Right lobe of liver (tissue), 6 donors: ENCODE measurements around the gene PLAA. TPM values are rescaled to one million over a fixed set of nuclear protein-coding genes. Genes with fewer than 3 reads are reported as not detected.

Experiments used
- ATAC-seq, 4 donors: fragments of 200-7000 bp; cut with Tn5 transposase; one replicate each; pipeline ENCODE4 v1.9.1; 2020; ENCODE audit warnings: mild to moderate bottlenecking in 4 of 4, moderate library complexity in 4 of 4
- DNase-seq, 3 donors: peaks; one replicate each; pipeline ENCODE4 v3.0.0-alpha.2; 2020
- H3K27ac ChIP-seq, 3 donors: fragments of 200-600 bp; one replicate each; pipeline ENCODE4 v1.8.0; 2022
- H3K27me3 ChIP-seq, 2 donors: fragments of 200-600 bp; one replicate each; pipeline ENCODE4 v1.8.0; 2022
- H3K36me3 ChIP-seq, 4 donors: fragments of 200-600 bp; sonication (generic) in 1 of 4; one replicate each; pipeline versions ENCODE4 v1.5.1 to v1.8.0; 2017 to 2022; ENCODE audit warnings: control low read depth in 1 of 4
- H3K4me1 ChIP-seq, 4 donors: fragments of 200-600 bp; sonication (generic) in 1 of 4; one replicate each; pipeline versions ENCODE4 v1.5.1 to v1.8.0; 2017 to 2022; ENCODE audit warnings: control low read depth in 1 of 4
- H3K4me3 ChIP-seq, 3 donors: fragments of 200-600 bp; one replicate each; pipeline ENCODE4 v1.8.0; 2022
- H3K9me3 ChIP-seq, 4 donors: fragments of 200-600 bp; sonication (generic) in 1 of 4; one replicate each; pipeline versions ENCODE4 v1.5.1 to v1.8.0; 2017 to 2022; ENCODE audit warnings: control low read depth in 1 of 4
- POLR2A ChIP-seq: fragments of 450-650 bp; IDR thresholded peaks from one replicate; pipeline ENCODE4 v1.6.1; 2017; ENCODE audit warnings: antibody characterized with exemption, mild to moderate bottlenecking
- WGBS: methylation state at CpG from one replicate; pipeline ENCODE4 v1.1.6; 2018; ENCODE audit warnings: low coverage, low lambda C conversion rate; ENCODE audit not compliant: insufficient coverage; ENCODE audit errors: missing lambda C conversion rate; 5-methylcytosine and 5-hydroxymethylcytosine counted together
- intact Hi-C, 2 donors: fragments of 100-400 bp; cut with DNase I; formaldehyde crosslinking; loops; one replicate each; pipeline versions ENCODE4 v1.11.2 to v1.14.1; 2022
- small RNA-seq, 2 experiments: library from RNA; depleted of rRNA; stranded (forward); fragments of <200 nt; gene quantifications; one replicate each; pipeline ENCODE3, GENCODE V24; 2016
- total RNA-seq, 6 experiments: library from RNA; depleted of rRNA in 2 of 6; stranded (reverse); fragments of >200 nt in 2 of 6; fragmentation: NEBNext Ultra II Directional in 3 of 6; extraction: Animal tissue kit (Norgen Biotek cat#: 25700) in 3 of 6; gene quantifications; one replicate each; pipeline versions ENCODE4 v1.1.0 to v1.2.4, GENCODE V29; 2016 to 2023
- TF ChIP-seq, protein P1 (sequence below), 4 donors: fragments of 200-600 bp in 3 of 4; fragments of 450-650 bp in 1 of 4; IDR thresholded peaks; one replicate each; pipeline versions ENCODE4 v1.5.1 to v1.8.0; 2016 to 2022; ENCODE audit warnings: antibody characterized with exemption in 4 of 4, mild to moderate bottlenecking in 2 of 4
- donor health status: DM: no; HTN: yes; CAD: no.
- donor health status: DM: no; HTN: no; CAD: no.
- donor health status: DM: no; HTN: no; CAD: no.
- donor health status: DM: no; HTN: yes; CAD: no.
- donor health status: DM: no; HTN: yes; CAD: no.

Gene PLAA
- total RNA-seq, 6 experiments from 2014 or later = 10.7 to 26.1 (median 16.8) TPM

DNA sequence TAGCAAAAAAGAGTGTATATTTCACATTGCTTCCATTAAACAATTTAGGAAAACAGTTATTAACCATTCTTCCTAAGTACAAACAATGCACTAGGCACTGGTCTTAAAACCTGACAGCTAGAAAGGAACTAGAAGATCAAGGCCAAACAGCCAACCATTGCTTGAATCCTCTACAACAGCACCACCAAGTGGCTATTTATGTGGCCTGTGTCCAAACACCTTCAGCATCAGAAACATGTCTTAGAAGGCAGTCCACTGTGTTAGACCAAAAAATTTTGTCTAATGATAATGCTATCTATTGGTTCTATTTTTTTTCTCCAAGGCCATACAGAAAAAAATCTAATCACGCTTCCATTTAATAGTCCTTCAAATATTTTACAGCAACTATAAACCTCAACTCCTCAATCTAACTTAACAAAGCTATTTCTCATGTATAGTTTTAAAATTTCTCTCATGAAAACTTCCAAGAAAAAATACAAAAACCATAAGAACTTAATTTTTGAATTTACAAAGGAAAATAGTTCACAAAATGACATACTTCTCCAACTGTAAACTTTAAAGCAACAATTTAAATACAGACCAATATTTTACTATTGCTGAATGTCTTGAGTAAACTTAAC, 90.5 kb downstream of the PLAA start:
- intact Hi-C loops = no loop called here
- Histone ChIP-seq H3K27me3 (no peaks in the 10 kb centered on the region), H3K36me3 (peaks cover 0 to 10% (median 2%) of the 10 kb centered on the region in 4 donors), H3K27ac (no peak overlapping the region), H3K4me1 (no peaks in the 10 kb centered on the region), H3K4me3 (no peak overlapping the region), H3K9me3 (no peaks in the 10 kb centered on the region)
- TF ChIP-seq, protein P1, sequence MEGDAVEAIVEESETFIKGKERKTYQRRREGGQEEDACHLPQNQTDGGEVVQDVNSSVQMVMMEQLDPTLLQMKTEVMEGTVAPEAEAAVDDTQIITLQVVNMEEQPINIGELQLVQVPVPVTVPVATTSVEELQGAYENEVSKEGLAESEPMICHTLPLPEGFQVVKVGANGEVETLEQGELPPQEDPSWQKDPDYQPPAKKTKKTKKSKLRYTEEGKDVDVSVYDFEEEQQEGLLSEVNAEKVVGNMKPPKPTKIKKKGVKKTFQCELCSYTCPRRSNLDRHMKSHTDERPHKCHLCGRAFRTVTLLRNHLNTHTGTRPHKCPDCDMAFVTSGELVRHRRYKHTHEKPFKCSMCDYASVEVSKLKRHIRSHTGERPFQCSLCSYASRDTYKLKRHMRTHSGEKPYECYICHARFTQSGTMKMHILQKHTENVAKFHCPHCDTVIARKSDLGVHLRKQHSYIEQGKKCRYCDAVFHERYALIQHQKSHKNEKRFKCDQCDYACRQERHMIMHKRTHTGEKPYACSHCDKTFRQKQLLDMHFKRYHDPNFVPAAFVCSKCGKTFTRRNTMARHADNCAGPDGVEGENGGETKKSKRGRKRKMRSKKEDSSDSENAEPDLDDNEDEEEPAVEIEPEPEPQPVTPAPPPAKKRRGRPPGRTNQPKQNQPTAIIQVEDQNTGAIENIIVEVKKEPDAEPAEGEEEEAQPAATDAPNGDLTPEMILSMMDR (IDR thresholded peaks at IDR 0.05) = peak; percentile 38 to 61 (median 52)
- no peak for TF ChIP-seq POLR2A
- ATAC-seq = peak; percentile 57 to 73 (median 68)
- no peak for DNase-seq
- 100% methylated on average over 1 of the region's 1 CpG for WGBS

Small RNAs within 50 kb of the gene (small RNA-seq; reads per million reads assigned to genes)
- gene RN7SL100P = 0 reads per million in 2 experiments

Other genes with a start within 250 kb of the PLAA start
- 10 to 100 TPM in 5 of 6 experiments, 1 to 10 TPM in 1; 9.3 to 22.8 (median 13.4) TPM for gene CAAP1, start 54.4 kb downstream of the PLAA start, total RNA-seq
- gene IFT74, start 9.2 kb upstream of the PLAA start, total RNA-seq = 10 to 100 TPM in 1 of 6 experiments, 1 to 10 TPM in 5; 6.2 to 10.2 (median 6.7) TPM
- 1 to 10 TPM in 3 of 6 experiments, under 1 TPM in 3; 0.46 to 2.6 (median 0.91) TPM for gene LRRC19, start 58.4 kb upstream of the PLAA start, total RNA-seq
- 1 to 10 TPM; 4.0 to 6.9 (median 6.1) TPM for gene TEK, start 162.0 kb upstream of the PLAA start, total RNA-seq